Measurements from ENCODE around the gene PTPRCAP.

DNA sequence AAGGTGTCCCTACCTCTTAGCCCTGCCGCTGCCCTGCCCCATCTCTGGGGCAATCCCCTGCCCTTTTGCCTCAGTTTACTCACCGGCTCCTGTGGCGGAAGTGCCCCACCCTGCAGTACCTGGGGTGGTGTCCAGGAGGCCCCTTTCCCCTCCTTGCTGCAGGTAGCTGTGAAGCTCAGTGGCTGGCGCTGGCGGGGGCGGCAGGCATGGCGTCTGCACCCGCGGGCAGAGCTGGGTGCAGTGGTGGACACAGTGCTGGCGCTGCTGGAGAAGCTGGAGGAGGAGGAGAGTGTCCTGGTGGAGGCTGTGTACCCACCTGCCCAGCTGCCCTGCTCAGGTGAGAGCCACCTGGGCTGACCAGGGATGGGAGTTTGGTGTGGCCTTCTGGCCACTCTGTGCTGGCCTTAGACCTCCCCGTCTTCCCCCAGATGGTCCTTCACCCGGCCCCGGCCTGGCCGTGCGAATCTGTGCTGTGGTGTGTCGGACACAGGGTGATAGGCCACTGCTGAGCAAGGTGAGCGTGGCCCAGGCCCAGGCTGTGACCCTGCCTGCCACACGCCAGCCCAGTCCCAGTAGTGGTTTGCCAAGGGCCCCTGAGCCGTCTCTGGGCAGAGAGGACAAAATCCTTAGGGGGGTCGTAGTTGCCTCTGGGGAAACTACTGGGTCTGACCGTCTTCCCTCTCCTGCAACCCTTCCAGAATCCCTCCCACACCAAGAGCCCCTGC lies 18.0 kb downstream of the PTPRCAP start:
- TF ChIP-seq EZH2 (IDR thresholded peaks at IDR 0.05; ENCODE audit: borderline replicate concordance, low read depth, low read length, poor library complexity, severe bottlenecking) = no peak
- TF ChIP-seq CTCF (conservative IDR thresholded peaks at IDR 0.05; ENCODE audit: low read depth, low read length) = no peak
